GM23338 (cell line): ENCODE measurements around the gene FAM241B. TPM values are rescaled to one million over a fixed set of nuclear protein-coding genes. Genes with fewer than 3 reads are reported as not detected.

Source experiments
- ATAC-seq: fragments of 200-7000 bp; cut with Tn5 transposase; 3 replicates; pipeline ENCODE4 v1.9.1; 2020
- DNase-seq: peaks from one replicate; pipeline ENCODE4 v3.0.0-alpha.2; 2015; ENCODE audit warnings: low spot score
- H2AFZ ChIP-seq: fragments of 200-600 bp; sonication (generic); 2 replicates; pipeline ENCODE4 v1.8.0; 2016; ENCODE audit warnings: antibody characterized with exemption, mild to moderate bottlenecking, moderate library complexity
- H3F3A ChIP-seq: fragments of 200-600 bp; sonication (generic); replicated peaks from 2 replicates; pipeline ENCODE4 v1.8.0; 2017; ENCODE audit warnings: antibody characterized with exemption, mixed run types, low read depth
- H3K27ac ChIP-seq: fragments of 200-600 bp; sonication (generic); 2 replicates; pipeline ENCODE4 v1.6.1; 2016; ENCODE audit warnings: low read depth
- H3K27me3 ChIP-seq: fragments of 200-600 bp; sonication (generic); 2 replicates; pipeline ENCODE4 v1.8.0; 2016; ENCODE audit warnings: mild to moderate bottlenecking, mixed run types, moderate library complexity; ENCODE audit not compliant: insufficient read depth
- H3K36me3 ChIP-seq: fragments of 200-600 bp; sonication (generic); 2 replicates; pipeline ENCODE4 v1.8.0; 2016; ENCODE audit warnings: mild to moderate bottlenecking; ENCODE audit not compliant: insufficient read depth
- H3K4me1 ChIP-seq: fragments of 200-600 bp; sonication (generic); 2 replicates; pipeline ENCODE4 v1.8.0; 2016; ENCODE audit warnings: mild to moderate bottlenecking, moderate library complexity; ENCODE audit not compliant: insufficient read depth
- H3K4me2 ChIP-seq: fragments of 200-600 bp; sonication (generic); 2 replicates; pipeline ENCODE4 v1.7.1; 2017; ENCODE audit warnings: mixed run types
- H3K4me3 ChIP-seq: fragments of 200-600 bp; sonication (generic); 2 replicates; pipeline ENCODE4 v1.6.1; 2016; ENCODE audit warnings: mixed run types
- H3K79me2 ChIP-seq: fragments of 200-600 bp; sonication (generic); replicated peaks from 2 replicates; pipeline ENCODE4 v1.8.0; 2017; ENCODE audit warnings: mild to moderate bottlenecking; ENCODE audit not compliant: insufficient read depth
- H3K9me2 ChIP-seq: fragments of 200-600 bp; sonication (generic); 2 replicates; pipeline ENCODE4 v1.8.0; 2017; ENCODE audit not compliant: insufficient read depth
- H4K20me1 ChIP-seq: fragments of 200-600 bp; sonication (generic); replicated peaks from 2 replicates; pipeline ENCODE4 v1.8.0; 2017; ENCODE audit warnings: mild to moderate bottlenecking; ENCODE audit not compliant: insufficient read depth
- H3K27ac Mint-ChIP-seq: 2 replicates; pipeline ENCODE4 v1.8.0; 2020; ENCODE audit warnings: inconsistent platforms, mild to moderate bottlenecking, moderate library complexity, mixed read lengths
- H3K27me3 Mint-ChIP-seq: 3 replicates; pipeline ENCODE4 v1.8.0; 2022; ENCODE audit warnings: low read depth, mild to moderate bottlenecking, moderate library complexity, mixed read lengths, inconsistent platforms; ENCODE audit not compliant: insufficient read depth, poor library complexity
- H3K36me3 Mint-ChIP-seq: 3 replicates; pipeline ENCODE4 v1.8.0; 2021; ENCODE audit warnings: low read depth, mild to moderate bottlenecking, inconsistent platforms, moderate library complexity, mixed read lengths
- H3K4me1 Mint-ChIP-seq: 3 replicates; pipeline ENCODE4 v1.8.0; 2020; ENCODE audit warnings: mild to moderate bottlenecking, inconsistent platforms, mixed read lengths
- H3K4me3 Mint-ChIP-seq: 3 replicates; pipeline ENCODE4 v1.8.0; 2021; ENCODE audit warnings: moderate library complexity, mild to moderate bottlenecking, inconsistent platforms, mixed read lengths
- H3K9me3 Mint-ChIP-seq: 3 replicates; pipeline ENCODE4 v1.8.0; 2020; ENCODE audit warnings: moderate library complexity, mild to moderate bottlenecking, inconsistent platforms, mixed read lengths
- CREB1 ChIP-seq: fragments of 250-450 bp; sonication (Bioruptor Pico); IDR thresholded peaks from 2 replicates; pipeline ENCODE4 v1.5.0; 2020; ENCODE audit warnings: low read depth, mild to moderate bottlenecking, moderate library complexity
- CTCF ChIP-seq, 2 experiments: fragments of 200-600 bp in 1 of 2; sonication (generic) in 1 of 2; conservative IDR thresholded peaks; 2 replicates each; pipeline versions ENCODE4 v1.5.1 to v1.6.1; 2016 to 2017; ENCODE audit warnings: antibody characterized with exemption in 2 of 2, low read depth in 2 of 2, mild to moderate bottlenecking in 2 of 2, moderate library complexity in 1 of 2
- ETS1 ChIP-seq: IDR thresholded peaks from 2 replicates; pipeline ENCODE4 v1.6.1; 2016; ENCODE audit warnings: antibody characterized with exemption
- EZH2 ChIP-seq: fragments of 200-600 bp; sonication (generic); IDR thresholded peaks from one replicate; pipeline ENCODE4 v1.8.0; 2017; ENCODE audit warnings: antibody characterized with exemption, mild to moderate bottlenecking, low read depth; ENCODE audit not compliant: unreplicated experiment
- JUNB ChIP-seq: IDR thresholded peaks from one replicate; pipeline ENCODE4 v1.6.1; 2016; ENCODE audit warnings: antibody characterized with exemption; ENCODE audit not compliant: unreplicated experiment
- NANOG ChIP-seq: IDR thresholded peaks from 2 replicates; pipeline ENCODE4 v1.6.1; 2016; ENCODE audit warnings: antibody characterized with exemption, borderline replicate concordance
- POLR2AphosphoS5 ChIP-seq: IDR thresholded peaks from 2 replicates; pipeline ENCODE4 v1.6.1; 2016; ENCODE audit warnings: antibody characterized with exemption, low read depth
- REST ChIP-seq: IDR thresholded peaks from one replicate; pipeline ENCODE4 v1.6.1; 2018; ENCODE audit warnings: antibody characterized with exemption; ENCODE audit not compliant: unreplicated experiment
- STAT1 ChIP-seq: IDR thresholded peaks from one replicate; pipeline ENCODE4 v1.6.1; 2016; ENCODE audit warnings: antibody characterized with exemption; ENCODE audit not compliant: unreplicated experiment
- ZNF114 ChIP-seq: fragments of 250-450 bp; sonication (Bioruptor Pico); IDR thresholded peaks from 2 replicates; pipeline ENCODE4 v1.5.0; 2020; ENCODE audit warnings: mild to moderate bottlenecking, moderate library complexity
- ZNF331 ChIP-seq: fragments of 250-450 bp; sonication (Bioruptor Pico); IDR thresholded peaks from 2 replicates; pipeline ENCODE4 v1.5.0; 2020; ENCODE audit warnings: low read depth, mild to moderate bottlenecking, moderate library complexity
- ZNF462 ChIP-seq: fragments of 250-450 bp; sonication (Bioruptor Pico); IDR thresholded peaks from 2 replicates; pipeline ENCODE4 v1.5.0; 2020; ENCODE audit warnings: mild to moderate bottlenecking, moderate library complexity
- polyA plus RNA-seq: library from polyadenylated mRNA; unstranded; fragments of >200 nt; fragmentation: Nextera tagmentation; extraction: Ambion mirVana; gene quantifications from 2 replicates; pipeline ENCODE4 v1.2.1, GENCODE V29; 2016
- total RNA-seq: library from RNA; depleted of rRNA; stranded (reverse); fragments of >200 nt; shearing (Covaris generic); gene quantifications from 2 replicates; pipeline ENCODE4 v1.2.3, GENCODE V29; 2014

The FAM241B gene
- total and polyA plus RNA-seq, 2 experiments from 2014 or later = 6.7 to 28.3 TPM

- ATAC-seq (no peak), DNase-seq (no peak)
- Histone ChIP-seq H3K36me3 (no peaks in the 10 kb centered on the region), H3K4me2 (no peak overlapping the region), H3F3A (no peaks in the 10 kb centered on the region), H2AFZ (no peak overlapping the region), H3K4me1 (no peaks in the 10 kb centered on the region; the same call in 1 of the 2 replicates), H3K79me2 (no peaks in the 10 kb centered on the region), H3K27me3 (no peaks in the 10 kb centered on the region), H3K27ac (no peak overlapping the region), H3K9me2 (no peaks in the 10 kb centered on the region), H3K4me3 (no peak overlapping the region), H4K20me1 (no peaks in the 10 kb centered on the region)
- H3K36me3 Mint-ChIP-seq = no peaks in the 10 kb centered on the region; the same call in 2 of the 3 replicates
- no peak for TF ChIP-seq STAT1
- no peak for TF ChIP-seq ZNF114 (CRISPR knock-in tag)
- no peak for TF ChIP-seq NANOG
- TF ChIP-seq POLR2AphosphoS5 = no peak
- no peak for TF ChIP-seq REST
- no peak for TF ChIP-seq JUNB
- TF ChIP-seq CREB1 = no peak
- no peak for TF ChIP-seq EZH2
- TF ChIP-seq ZNF331 (CRISPR knock-in tag) = no peak
- no peak for TF ChIP-seq ETS1
- no peak for TF ChIP-seq ZNF462 (CRISPR knock-in tag)
- TF ChIP-seq CTCF (conservative IDR thresholded peaks at IDR 0.05; ENCODE audit: low read depth in 2 of 2) = no peak
- peaks cover 12% of the 10 kb centered on the region for H3K27me3 Mint-ChIP-seq
- no peak overlapping the region for H3K4me3 Mint-ChIP-seq
- H3K4me1 Mint-ChIP-seq = peaks cover 33% of the 10 kb centered on the region
- peaks cover 9% of the 10 kb centered on the region for H3K9me3 Mint-ChIP-seq
- H3K27ac Mint-ChIP-seq = no peak overlapping the region
These were observed 27.4 kb downstream of the FAM241B start for GRCh38 chr10:69657430-69657829.
